KMS-11 (cell line): Measurements from ENCODE around the gene GRK3.

ENCODE experiments used
- H2AFZ ChIP-seq: fragments of 200-600 bp; sonication (generic); 2 replicates; pipeline ENCODE4 v1.6.1; 2016; ENCODE audit warnings: antibody characterized with exemption, mixed run types, low read depth
- H3K27ac ChIP-seq: fragments of 200-600 bp; sonication (generic); 2 replicates; pipeline ENCODE4 v1.6.1; 2016; ENCODE audit warnings: mild to moderate bottlenecking, mixed run types
- H3K27me3 ChIP-seq: fragments of 200-600 bp; sonication (generic); 2 replicates; pipeline ENCODE4 v1.6.1; 2017; ENCODE audit warnings: mild to moderate bottlenecking, low read depth, mixed run types, moderate library complexity; ENCODE audit not compliant: insufficient read depth
- H3K36me3 ChIP-seq: fragments of 200-600 bp; sonication (generic); 2 replicates; pipeline ENCODE4 v1.6.1; 2017; ENCODE audit warnings: mild to moderate bottlenecking, mixed run types; ENCODE audit not compliant: insufficient read depth
- H3K4me1 ChIP-seq: fragments of 200-600 bp; sonication (generic); 2 replicates; pipeline ENCODE4 v1.6.1; 2016; ENCODE audit warnings: mild to moderate bottlenecking, low read depth, mixed run types; ENCODE audit not compliant: poor library complexity, severe bottlenecking
- H3K4me2 ChIP-seq: fragments of 200-600 bp; sonication (generic); 2 replicates; pipeline ENCODE4 v1.7.0; 2016; ENCODE audit warnings: mild to moderate bottlenecking, mixed run types
- H3K4me3 ChIP-seq: fragments of 200-600 bp; sonication (generic); IDR thresholded peaks from 2 replicates; pipeline ENCODE4 v1.6.1; 2017; ENCODE audit warnings: low read depth, low read length, mixed read lengths; ENCODE audit not compliant: insufficient read depth
- H3K79me2 ChIP-seq: fragments of 200-600 bp; sonication (generic); 2 replicates; pipeline ENCODE4 v1.6.1; 2016; ENCODE audit warnings: low read depth, mixed run types; ENCODE audit not compliant: insufficient read depth
- H3K9ac ChIP-seq: fragments of 200-600 bp; sonication (generic); 2 replicates; pipeline ENCODE4 v1.6.1; 2016; ENCODE audit warnings: mild to moderate bottlenecking, mixed run types
- H4K20me1 ChIP-seq: fragments of 200-600 bp; sonication (generic); 2 replicates; pipeline ENCODE4 v1.6.1; 2016; ENCODE audit warnings: mild to moderate bottlenecking, mixed run types; ENCODE audit not compliant: insufficient read depth
- CTCF ChIP-seq: fragments of 200-600 bp; sonication (generic); conservative IDR thresholded peaks from 2 replicates; pipeline ENCODE4 v1.6.1; 2017; ENCODE audit warnings: low read depth, mild to moderate bottlenecking, antibody characterized with exemption, low read length, moderate library complexity, mixed read lengths

The GRK3 gene

GRCh38 chr22:25545672-25546071, 18.8 kb upstream of the GRK3 start:
- no peaks in the 10 kb centered on the region for H3K36me3 ChIP-seq
- H3K9ac ChIP-seq = no peak overlapping the region
- H3K27me3 ChIP-seq = no peaks in the 10 kb centered on the region
- H3K79me2 ChIP-seq = no peaks in the 10 kb centered on the region
- H3K4me1 ChIP-seq = no peaks in the 10 kb centered on the region
- no peak overlapping the region for H3K27ac ChIP-seq
- no peak overlapping the region for H3K4me3 ChIP-seq
- TF ChIP-seq CTCF = no peak
- H4K20me1 ChIP-seq = no peaks in the 10 kb centered on the region
- no peak overlapping the region for H2AFZ ChIP-seq
- no peak overlapping the region for H3K4me2 ChIP-seq

- H2AFZ ChIP-seq = no peak overlapping the region
These were observed 18.2 kb upstream of the GRK3 start for GRCh38 chr22:25546242-25546641.

DNA sequence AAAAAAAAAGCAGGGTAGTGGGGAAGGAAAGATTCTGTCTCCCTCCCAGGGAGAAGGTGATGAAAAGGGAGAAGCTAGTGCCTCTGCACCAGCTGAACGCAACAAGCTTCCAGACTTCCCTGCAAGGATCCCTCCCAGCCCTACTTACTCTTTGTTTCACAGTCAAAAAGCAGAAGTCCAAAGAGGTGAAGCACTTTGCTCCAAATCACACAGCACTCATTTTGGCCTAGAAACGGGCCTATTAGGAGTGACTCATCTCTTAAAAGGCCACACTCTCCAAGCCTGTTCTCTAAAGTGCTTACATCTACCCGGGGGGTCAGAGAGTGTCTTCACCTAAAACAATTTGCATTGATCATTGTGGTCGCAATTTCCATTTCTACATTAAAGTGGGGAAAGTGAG, 17.7 kb upstream of the GRK3 start:
- no peak overlapping the region for H3K4me3 ChIP-seq
- H3K4me2 ChIP-seq = no peak overlapping the region
- H3K27ac ChIP-seq = no peak overlapping the region
- no peaks in the 10 kb centered on the region for H3K27me3 ChIP-seq
- no peaks in the 10 kb centered on the region for H3K79me2 ChIP-seq
- H3K9ac ChIP-seq = no peak overlapping the region
- no peaks in the 10 kb centered on the region for H3K36me3 ChIP-seq
- no peaks in the 10 kb centered on the region for H4K20me1 ChIP-seq
- H2AFZ ChIP-seq = no peak overlapping the region
- no peaks in the 10 kb centered on the region for H3K4me1 ChIP-seq
- no peak for TF ChIP-seq CTCF

More at GRCh38 chr22:25546242-25546641, 18.2 kb upstream of the GRK3 start:
- no peaks in the 10 kb centered on the region for H3K4me1 ChIP-seq
- no peak overlapping the region for H3K4me2 ChIP-seq
- no peaks in the 10 kb centered on the region for H3K27me3 ChIP-seq
- H3K79me2 ChIP-seq = no peaks in the 10 kb centered on the region
- no peak overlapping the region for H3K27ac ChIP-seq
- no peak overlapping the region for H3K4me3 ChIP-seq
- no peaks in the 10 kb centered on the region for H3K36me3 ChIP-seq
- H4K20me1 ChIP-seq = no peaks in the 10 kb centered on the region
- no peak for TF ChIP-seq CTCF
- no peak overlapping the region for H3K9ac ChIP-seq

DNA sequence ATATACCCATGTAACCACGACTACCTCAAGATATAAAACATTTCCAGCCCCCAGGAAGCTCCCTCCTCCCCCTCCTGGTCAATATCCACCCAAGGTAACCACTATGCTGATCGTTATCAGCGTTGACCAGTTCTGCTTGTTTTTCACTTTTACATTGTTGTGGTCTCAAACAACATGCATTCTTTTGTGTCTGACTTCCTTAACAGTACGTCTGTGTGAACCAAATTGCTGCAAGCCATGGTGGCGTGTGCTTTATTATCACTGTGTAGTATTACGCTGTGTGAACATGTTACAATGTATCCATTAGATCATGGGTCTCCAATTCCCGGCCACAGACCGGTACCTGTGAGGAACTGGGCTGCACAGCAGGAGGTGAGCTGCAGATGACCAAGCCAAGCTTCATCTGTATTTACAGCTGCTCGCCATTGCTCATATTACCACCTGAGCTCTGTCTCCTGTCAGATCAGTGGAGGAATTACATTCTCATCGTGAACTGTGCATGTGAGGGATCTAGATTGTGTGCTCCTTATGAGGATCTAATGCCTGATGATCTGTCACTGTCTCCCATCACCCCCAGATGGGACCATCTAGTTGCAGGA, 15.5 kb upstream of the GRK3 start:
- Histone ChIP-seq H3K79me2 (no peaks in the 10 kb centered on the region), H3K27me3 (no peaks in the 10 kb centered on the region), H4K20me1 (no peaks in the 10 kb centered on the region), H3K27ac (no peak overlapping the region), H3K4me3 (no peak overlapping the region), H2AFZ (no peak overlapping the region), H3K36me3 (no peaks in the 10 kb centered on the region), H3K9ac (no peak overlapping the region), H3K4me1 (no peaks in the 10 kb centered on the region), H3K4me2 (no peak overlapping the region)
- TF ChIP-seq CTCF = no peak
